Activated T-cell treated with anti-CD3 and anti-CD28 coated beads, Interleukin-2, amount 50 U/mL, for 4 hours (primary cell): ENCODE results near the gene GLOD5. TPM values are rescaled to one million over a fixed set of nuclear protein-coding genes. Genes with fewer than 3 reads are reported as not detected.

Experiments used
- ATAC-seq, 2 donors: fragments of 200-7000 bp; cut with Tn5 transposase; one replicate each; pipeline ENCODE4 v1.10.0; 2021
- DNase-seq: peaks from one replicate; pipeline ENCODE4 v3.0.0-alpha.2; 2020
- H3K27me3 Mint-ChIP-seq: one replicate; pipeline ENCODE4 v1.8.0; 2021; ENCODE audit warnings: low read depth, mixed read lengths
- H3K36me3 Mint-ChIP-seq: one replicate; pipeline ENCODE4 v1.8.0; 2022; ENCODE audit warnings: mixed read lengths; ENCODE audit not compliant: insufficient read depth
- H3K4me1 Mint-ChIP-seq: one replicate; pipeline ENCODE4 v1.8.0; 2021; ENCODE audit warnings: low read depth, mixed read lengths
- H3K4me3 Mint-ChIP-seq: one replicate; pipeline ENCODE4 v1.8.0; 2021; ENCODE audit warnings: mild to moderate bottlenecking, moderate library complexity, mixed read lengths
- H3K9me3 Mint-ChIP-seq: one replicate; pipeline ENCODE4 v1.8.0; 2021; ENCODE audit warnings: mixed read lengths
- total RNA-seq, 3 donors: library from RNA; stranded (reverse); gene quantifications; one replicate each; pipeline ENCODE4 v1.2.1, GENCODE V29; 2021

GLOD5 gene
- total RNA-seq, 3 donors from 2014 or later: not detected

GRCh38 chrX:48782216-48782615, 20.7 kb downstream of the GLOD5 start:
- Mint-ChIP-seq H3K4me3 (no peak overlapping the region), H3K9me3 (no peaks in the 10 kb centered on the region), H3K36me3 (no peaks in the 10 kb centered on the region), H3K4me1 (no peaks in the 10 kb centered on the region), H3K27me3 (peaks cover 2% of the 10 kb centered on the region)
- ATAC-seq: no peak
- no peak for DNase-seq

GRCh38 chrX:48782795-48783194, 21.2 kb downstream of the GLOD5 start:
- ATAC-seq: no peak
- Mint-ChIP-seq H3K9me3 (no peaks in the 10 kb centered on the region), H3K27me3 (peaks cover 3% of the 10 kb centered on the region), H3K4me3 (no peak overlapping the region), H3K36me3 (no peaks in the 10 kb centered on the region), H3K4me1 (no peaks in the 10 kb centered on the region)
- no peak for DNase-seq

- H3K27me3 Mint-ChIP-seq: peaks cover 3% of the 10 kb centered on the region
- DNase-seq (no peak), ATAC-seq (no peak)
- H3K36me3 Mint-ChIP-seq: no peaks in the 10 kb centered on the region
- peaks cover 8% of the 10 kb centered on the region for H3K4me1 Mint-ChIP-seq
- no peaks in the 10 kb centered on the region for H3K9me3 Mint-ChIP-seq
- no peak overlapping the region for H3K4me3 Mint-ChIP-seq
Observed at GRCh38 chrX:48784726-48785125, 23.2 kb downstream of the GLOD5 start.

- H3K9me3 Mint-ChIP-seq: no peaks in the 10 kb centered on the region
Observed at GRCh38 chrX:48785186-48785539, 23.6 kb downstream of the GLOD5 start.

GRCh38 chrX:48785540-48786214, 24.1 kb downstream of the GLOD5 start:
- no peaks in the 10 kb centered on the region for H3K9me3 Mint-ChIP-seq
- no peaks in the 10 kb centered on the region for H3K36me3 Mint-ChIP-seq
- ATAC-seq (no peak), DNase-seq (no peak)
- no peak overlapping the region for H3K4me3 Mint-ChIP-seq
- peaks cover 3% of the 10 kb centered on the region for H3K27me3 Mint-ChIP-seq
- H3K4me1 Mint-ChIP-seq: peaks cover 10% of the 10 kb centered on the region

More at GRCh38 chrX:48785186-48785539, 23.6 kb downstream of the GLOD5 start:
- Mint-ChIP-seq H3K36me3 (no peaks in the 10 kb centered on the region), H3K4me3 (no peak overlapping the region), H3K4me1 (peaks cover 10% of the 10 kb centered on the region), H3K27me3 (peaks cover 3% of the 10 kb centered on the region)
- ATAC-seq (no peak), DNase-seq (no peak)

- Mint-ChIP-seq H3K36me3 (no peaks in the 10 kb centered on the region), H3K9me3 (no peaks in the 10 kb centered on the region), H3K27me3 (peaks cover 3% of the 10 kb centered on the region), H3K4me1 (peaks cover 10% of the 10 kb centered on the region), H3K4me3 (no peak within 1 kb of the TSS)
- ATAC-seq (no peak), DNase-seq (no peak)
Observed at GRCh38 chrX:48786341-48786800, 24.8 kb downstream of the GLOD5 start, which contains the start of gene GATA1. Gene GATA1 (plus strand): TSS chrX:48786590. CDS start chrX:48791110, 4,520 bp downstream.

GRCh38 chrX:48786825-48787504, 25.4 kb downstream of the GLOD5 start:
- no peak for ATAC-seq
- H3K27me3 Mint-ChIP-seq: peaks cover 3% of the 10 kb centered on the region
- no peak for DNase-seq
- H3K4me1 Mint-ChIP-seq: peaks cover 10% of the 10 kb centered on the region
- no peaks in the 10 kb centered on the region for H3K9me3 Mint-ChIP-seq
- H3K36me3 Mint-ChIP-seq: no peaks in the 10 kb centered on the region
- H3K4me3 Mint-ChIP-seq: no peak overlapping the region

- Mint-ChIP-seq H3K4me3 (no peak overlapping the region), H3K27me3 (peaks cover 3% of the 10 kb centered on the region), H3K4me1 (peaks cover 10% of the 10 kb centered on the region), H3K9me3 (no peaks in the 10 kb centered on the region), H3K36me3 (no peaks in the 10 kb centered on the region)
- DNase-seq (no peak), ATAC-seq (no peak)
Observed at GRCh38 chrX:48787505-48788443, 26.2 kb downstream of the GLOD5 start.

- ATAC-seq (no peak), DNase-seq (no peak)
- Mint-ChIP-seq H3K27me3 (peaks cover 3% of the 10 kb centered on the region), H3K4me1 (peaks cover 10% of the 10 kb centered on the region), H3K36me3 (no peaks in the 10 kb centered on the region), H3K4me3 (no peak overlapping the region), H3K9me3 (no peaks in the 10 kb centered on the region)
Observed at GRCh38 chrX:48789366-48790220, 28.0 kb downstream of the GLOD5 start.

- Mint-ChIP-seq H3K27me3 (peaks cover 3% of the 10 kb centered on the region), H3K36me3 (no peaks in the 10 kb centered on the region), H3K4me3 (no peak overlapping the region), H3K9me3 (no peaks in the 10 kb centered on the region), H3K4me1 (peaks cover 10% of the 10 kb centered on the region)
- ATAC-seq (no peak), DNase-seq (no peak)
Observed at GRCh38 chrX:48790477-48790876, 28.9 kb downstream of the GLOD5 start.

- no peaks in the 10 kb centered on the region for H3K36me3 Mint-ChIP-seq
- H3K27me3 Mint-ChIP-seq: peaks cover 3% of the 10 kb centered on the region
- no peaks in the 10 kb centered on the region for H3K9me3 Mint-ChIP-seq
- no peak for ATAC-seq
- H3K4me1 Mint-ChIP-seq: peaks cover 10% of the 10 kb centered on the region
- H3K4me3 Mint-ChIP-seq: no peak overlapping the region
- no peak for DNase-seq
Observed at GRCh38 chrX:48791063-48791820, 29.7 kb downstream of the GLOD5 start.

GRCh38 chrX:48792219-48792618, 30.7 kb downstream of the GLOD5 start:
- Mint-ChIP-seq H3K4me3 (no peak overlapping the region), H3K27me3 (peaks cover under 1% of the 10 kb centered on the region), H3K9me3 (no peaks in the 10 kb centered on the region), H3K36me3 (no peaks in the 10 kb centered on the region), H3K4me1 (peaks cover 10% of the 10 kb centered on the region)
- ATAC-seq (no peak), DNase-seq (no peak)

GRCh38 chrX:48793935-48794334, 32.4 kb downstream of the GLOD5 start:
- DNase-seq: no peak
- H3K27me3 Mint-ChIP-seq: no peaks in the 10 kb centered on the region
- H3K9me3 Mint-ChIP-seq: no peaks in the 10 kb centered on the region
- no peak overlapping the region for H3K4me3 Mint-ChIP-seq
- ATAC-seq: no peak
- no peaks in the 10 kb centered on the region for H3K36me3 Mint-ChIP-seq
- H3K4me1 Mint-ChIP-seq: peaks cover 7% of the 10 kb centered on the region
